GM13977 (cell line): ENCODE measurements around the gene CCDC24.

Experiments
- DNase-seq: peaks from one replicate; pipeline ENCODE4 v3.0.0; 2012; ENCODE audit warnings: low spot score
- in situ Hi-C: fragments of 300-500 bp; cut with MboI; formaldehyde crosslinking; loops from one replicate; pipeline ENCODE4 v1.12.0; 2022; ENCODE audit warnings: low sequenced_read_pairs, low pct_unique_long_range_greater_than_20kb, mixed read lengths, inconsistent platforms; ENCODE audit not compliant: unreplicated experiment
- TF ChIP-seq, protein P1 (sequence below): IDR thresholded peaks from 2 replicates; pipeline ENCODE4 v1.5.1; 2012; ENCODE audit warnings: mild to moderate bottlenecking, control low read depth; ENCODE audit not compliant: insufficient read depth; ENCODE audit errors: extremely low read depth, missing control alignments

CCDC24 gene

DNA sequence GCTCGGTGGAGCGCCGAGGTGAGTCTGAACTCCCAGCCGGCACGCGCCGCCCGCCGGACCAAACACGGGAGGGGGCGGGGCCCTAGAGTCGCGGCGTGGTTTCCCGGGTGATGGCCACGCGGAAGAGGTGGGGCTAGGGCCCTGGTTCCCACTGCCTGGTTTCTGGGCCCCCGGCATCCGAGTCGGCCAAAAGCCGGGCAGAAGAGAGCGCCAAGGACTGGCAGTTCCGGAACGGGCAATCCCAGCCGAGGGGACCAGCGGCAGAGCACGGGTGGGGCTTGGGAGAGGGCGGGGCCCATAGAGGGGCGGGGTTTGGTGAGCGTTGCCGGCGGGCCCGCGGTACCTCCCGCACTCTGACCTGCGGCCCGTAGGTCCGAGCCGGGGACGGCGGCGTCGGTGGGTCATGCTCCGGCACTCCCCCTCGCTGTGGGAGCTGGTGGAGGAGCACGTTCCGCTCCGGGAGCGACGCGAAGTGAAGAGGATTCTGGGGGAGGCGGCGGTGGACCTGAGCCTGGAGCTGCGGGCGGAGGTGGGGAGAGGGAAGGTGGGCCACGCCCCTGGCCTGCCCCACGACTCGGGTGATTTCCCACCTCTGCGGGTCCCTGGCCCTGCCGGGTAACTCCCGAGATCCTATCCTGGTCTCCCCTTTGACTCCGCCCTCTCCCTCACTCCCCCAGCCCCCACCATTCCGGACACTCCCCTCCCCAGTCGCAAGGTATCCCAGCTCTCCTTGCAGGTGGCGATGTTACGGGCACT, at the start of gene CCDC24:
TSS of gene CCDC24 (plus strand) at position 124 of the 756 bp plus-strand sequence. CDS start at position 404, 280 bp downstream.
- peak; percentile 93 for DNase-seq
- TF ChIP-seq, protein P1, sequence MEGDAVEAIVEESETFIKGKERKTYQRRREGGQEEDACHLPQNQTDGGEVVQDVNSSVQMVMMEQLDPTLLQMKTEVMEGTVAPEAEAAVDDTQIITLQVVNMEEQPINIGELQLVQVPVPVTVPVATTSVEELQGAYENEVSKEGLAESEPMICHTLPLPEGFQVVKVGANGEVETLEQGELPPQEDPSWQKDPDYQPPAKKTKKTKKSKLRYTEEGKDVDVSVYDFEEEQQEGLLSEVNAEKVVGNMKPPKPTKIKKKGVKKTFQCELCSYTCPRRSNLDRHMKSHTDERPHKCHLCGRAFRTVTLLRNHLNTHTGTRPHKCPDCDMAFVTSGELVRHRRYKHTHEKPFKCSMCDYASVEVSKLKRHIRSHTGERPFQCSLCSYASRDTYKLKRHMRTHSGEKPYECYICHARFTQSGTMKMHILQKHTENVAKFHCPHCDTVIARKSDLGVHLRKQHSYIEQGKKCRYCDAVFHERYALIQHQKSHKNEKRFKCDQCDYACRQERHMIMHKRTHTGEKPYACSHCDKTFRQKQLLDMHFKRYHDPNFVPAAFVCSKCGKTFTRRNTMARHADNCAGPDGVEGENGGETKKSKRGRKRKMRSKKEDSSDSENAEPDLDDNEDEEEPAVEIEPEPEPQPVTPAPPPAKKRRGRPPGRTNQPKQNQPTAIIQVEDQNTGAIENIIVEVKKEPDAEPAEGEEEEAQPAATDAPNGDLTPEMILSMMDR = no peak
- in situ Hi-C loops = no loop called here

DNA sequence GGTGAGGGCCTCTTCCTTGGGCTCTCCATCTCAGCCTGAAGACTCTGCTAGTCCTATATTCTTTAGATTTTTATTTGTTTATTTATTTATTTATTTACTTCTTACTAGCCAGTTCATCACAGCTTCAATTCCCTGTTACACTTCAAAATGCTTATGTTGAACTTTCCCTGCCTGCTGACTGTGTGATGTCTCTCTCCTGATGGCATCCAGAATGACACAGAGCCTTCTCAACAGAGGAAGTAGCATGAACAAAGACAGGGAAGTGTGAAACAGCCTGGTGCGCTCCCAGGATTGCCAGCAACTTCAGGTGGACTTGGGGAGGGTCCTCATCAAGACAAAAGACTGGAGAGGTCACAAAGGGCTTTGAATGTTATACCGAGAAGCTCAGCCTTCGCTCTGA, 49.0 kb upstream of the CCDC24 start:
- no peak for DNase-seq
- TF ChIP-seq, protein P1 = no peak
- in situ Hi-C loops = loop anchor here (25.0 kb wide), 1 partner anchor 405 kb away; the partner anchor contains the start of gene PTPRF

DNA sequence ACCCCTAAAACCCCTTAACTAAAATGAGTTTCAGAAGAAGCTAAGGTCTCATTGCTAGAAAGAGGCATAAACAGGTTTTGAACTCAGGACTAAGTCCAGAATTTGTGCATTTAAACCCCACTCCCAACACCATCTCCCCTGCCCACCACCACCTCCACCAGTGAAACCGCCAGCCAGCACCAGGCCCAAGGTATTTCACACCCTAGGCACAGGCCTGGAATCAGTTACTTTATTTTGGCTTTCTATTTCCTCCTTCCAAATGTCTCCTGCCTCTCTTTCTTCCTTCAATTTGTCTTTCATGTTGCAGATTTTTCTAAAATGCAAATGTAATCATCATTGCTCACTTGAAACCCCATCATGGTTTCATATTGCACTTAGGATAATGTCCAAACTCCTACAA, 46.5 kb upstream of the CCDC24 start:
- TF ChIP-seq, protein P1 = no peak
- in situ Hi-C loops = loop anchor here (25.0 kb wide), 1 partner anchor 408 kb away; the partner anchor contains the start of gene PTPRF
- no peak for DNase-seq

DNA sequence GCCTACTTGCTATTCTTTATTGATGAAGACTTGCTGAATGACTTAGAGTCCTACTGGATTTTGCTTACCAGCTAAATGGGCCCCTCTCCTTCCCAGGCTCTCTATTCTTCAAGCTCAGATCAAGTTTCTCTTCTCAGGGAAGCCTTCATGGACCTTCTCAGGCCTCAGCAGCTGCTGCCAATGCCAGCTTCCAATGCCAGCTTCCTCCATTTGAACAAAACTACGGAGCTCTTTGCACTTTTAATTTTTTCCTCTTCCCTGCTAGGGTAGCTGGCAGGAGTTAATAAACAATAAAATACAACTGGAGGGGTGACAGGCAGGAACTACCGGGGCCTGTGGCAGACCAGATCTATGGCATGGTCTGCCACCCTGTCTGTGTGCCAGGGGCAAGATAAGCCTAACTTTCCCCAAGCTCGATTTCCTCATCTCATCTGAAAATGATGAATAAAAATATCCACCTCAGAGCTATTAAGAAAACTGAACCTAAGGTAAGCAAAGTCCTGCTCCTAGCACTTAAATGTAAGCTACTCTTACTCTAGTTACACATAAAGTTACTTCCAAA, 45.6 kb upstream of the CCDC24 start:
- TF ChIP-seq, protein P1 = no peak
- in situ Hi-C loops = loop anchor here (25.0 kb wide), 1 partner anchor 408 kb away; the partner anchor contains the start of gene PTPRF

DNA sequence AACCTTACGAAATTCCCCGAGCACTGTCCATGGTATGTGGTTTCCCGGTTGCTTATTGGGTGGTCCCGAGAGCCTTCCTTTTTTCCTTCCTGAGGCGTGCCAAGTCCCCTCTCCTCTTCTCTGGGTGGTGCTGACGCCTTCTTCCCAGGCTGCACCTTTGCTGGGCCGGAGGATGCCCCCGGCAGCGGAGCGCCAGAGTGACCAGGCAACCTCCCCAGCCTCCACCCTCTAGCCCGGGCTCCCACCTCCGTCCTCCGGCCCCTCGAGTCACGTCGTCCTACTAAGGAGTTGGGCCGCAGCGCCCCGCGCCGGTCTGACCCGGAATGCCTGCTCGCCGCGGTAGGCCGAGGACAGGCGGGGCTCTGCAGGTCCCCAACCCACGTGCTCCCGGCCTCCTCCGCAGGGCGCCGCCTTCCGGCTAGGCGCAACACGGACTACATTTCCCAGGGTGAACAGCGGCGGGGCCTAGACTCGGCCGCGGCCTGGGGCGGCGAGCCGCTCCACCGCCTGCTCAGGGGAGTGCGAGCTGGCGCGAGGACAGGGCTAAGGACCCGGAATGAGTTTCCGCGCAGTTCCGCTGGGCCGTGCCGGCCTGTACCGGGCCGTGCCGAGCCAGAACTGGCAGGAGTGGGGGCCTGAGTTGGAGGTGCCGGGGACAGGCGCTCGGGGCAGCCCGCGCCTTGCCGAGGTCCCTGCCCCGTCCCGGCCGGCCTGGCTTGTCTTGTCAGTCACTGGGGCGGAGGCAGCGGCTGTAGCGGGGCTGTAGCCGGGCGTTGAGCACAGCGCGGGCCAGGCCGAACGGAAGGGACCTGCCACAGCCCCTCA, 45.0 kb upstream of the CCDC24 start, which contains the start of gene IPO13:
TSS of gene IPO13 (plus strand) at position 715 of the 825 bp plus-strand sequence. CDS start 651 bp downstream, outside the sequence.
- in situ Hi-C loops = loop anchor here (25.0 kb wide), 1 partner anchor 409 kb away; the partner anchor contains the start of gene PTPRF
- TF ChIP-seq, protein P1 = peak; percentile 90
- DNase-seq = peak; percentile 99

More for the DNA sequence above, 45.6 kb upstream of the CCDC24 start:
- no peak for DNase-seq
